ENCODE data around the gene FKBP10.
A peak's percentile ranks its signal among the peaks of the same experiment; 100 is the strongest.

The FKBP10 gene

GRCh38 chr17:41803049-41804020, 9.5 kb upstream of the FKBP10 start:
- in situ Hi-C loops (cut with HindIII; ENCODE audit: low pct_unique_long_range_greater_than_20kb, low sequenced_read_pairs) = no loop called here
- DNase-seq (ENCODE audit: low read depth in 1 of 2, low spot score in 1 of 2) = no peak
- no peak for TF ChIP-seq JUND (IDR thresholded peaks at IDR 0.05; ENCODE audit: low read depth)

GRCh38 chr17:41806685-41807445, 5.9 kb upstream of the FKBP10 start:
- no peak for TF ChIP-seq JUND (IDR thresholded peaks at IDR 0.05; ENCODE audit: low read depth)
- in situ Hi-C loops (cut with HindIII; ENCODE audit: low pct_unique_long_range_greater_than_20kb, low sequenced_read_pairs) = no loop called here
- no peak for DNase-seq (ENCODE audit: low read depth in 1 of 2, low spot score in 1 of 2)

- no peak for TF ChIP-seq JUND (IDR thresholded peaks at IDR 0.05; ENCODE audit: low read depth)
- peak in 1 of 2 experiments; percentile 56 for DNase-seq (ENCODE audit: low read depth in 1 of 2, low spot score in 1 of 2)
- in situ Hi-C loops (cut with HindIII; ENCODE audit: low pct_unique_long_range_greater_than_20kb, low sequenced_read_pairs) = no loop called here
Measured at GRCh38 chr17:41810659-41811548, 1.9 kb upstream of the FKBP10 start.

GRCh38 chr17:41811549-41812380, 1.0 kb upstream of the FKBP10 start, which contains the start of gene P3H4:
P3H4 (minus strand) TSS chr17:41811949; CDS start chr17:41811915, 34 bp downstream.
- peak; percentile 91 to 94 for DNase-seq (ENCODE audit: low read depth in 1 of 2, low spot score in 1 of 2)
- in situ Hi-C loops (cut with HindIII; ENCODE audit: low pct_unique_long_range_greater_than_20kb, low sequenced_read_pairs) = no loop called here
- TF ChIP-seq JUND (IDR thresholded peaks at IDR 0.05; ENCODE audit: low read depth) = no peak

- TF ChIP-seq JUND (IDR thresholded peaks at IDR 0.05; ENCODE audit: low read depth) = no peak
- in situ Hi-C loops (cut with HindIII; ENCODE audit: low pct_unique_long_range_greater_than_20kb, low sequenced_read_pairs) = no loop called here
- DNase-seq (ENCODE audit: low read depth in 1 of 2, low spot score in 1 of 2) = no peak
Measured at GRCh38 chr17:41813152-41813680, 412 bp downstream of the FKBP10 start.

GRCh38 chr17:41813699-41814124, 908 bp downstream of the FKBP10 start:
- DNase-seq (ENCODE audit: low read depth in 1 of 2, low spot score in 1 of 2) = no peak
- in situ Hi-C loops (cut with HindIII; ENCODE audit: low pct_unique_long_range_greater_than_20kb, low sequenced_read_pairs) = no loop called here
- no peak for TF ChIP-seq JUND (IDR thresholded peaks at IDR 0.05; ENCODE audit: low read depth)

- no peak for DNase-seq (ENCODE audit: low read depth in 1 of 2, low spot score in 1 of 2)
- in situ Hi-C loops (cut with HindIII; ENCODE audit: low pct_unique_long_range_greater_than_20kb, low sequenced_read_pairs) = no loop called here
- TF ChIP-seq JUND (IDR thresholded peaks at IDR 0.05; ENCODE audit: low read depth) = no peak
Measured at GRCh38 chr17:41814195-41814594, 1.4 kb downstream of the FKBP10 start.

- TF ChIP-seq JUND (IDR thresholded peaks at IDR 0.05; ENCODE audit: low read depth) = no peak
- no peak for DNase-seq (ENCODE audit: low read depth in 1 of 2, low spot score in 1 of 2)
- in situ Hi-C loops (cut with HindIII; ENCODE audit: low pct_unique_long_range_greater_than_20kb, low sequenced_read_pairs) = no loop called here
Measured at GRCh38 chr17:41816637-41817320, 4.0 kb downstream of the FKBP10 start.

- in situ Hi-C loops (cut with HindIII; ENCODE audit: low pct_unique_long_range_greater_than_20kb, low sequenced_read_pairs) = no loop called here
- no peak for DNase-seq (ENCODE audit: low read depth in 1 of 2, low spot score in 1 of 2)
- no peak for TF ChIP-seq JUND (IDR thresholded peaks at IDR 0.05; ENCODE audit: low read depth)
Measured at GRCh38 chr17:41818024-41818423, 5.2 kb downstream of the FKBP10 start.

- no peak for TF ChIP-seq JUND (IDR thresholded peaks at IDR 0.05; ENCODE audit: low read depth)
- in situ Hi-C loops (cut with HindIII; ENCODE audit: low pct_unique_long_range_greater_than_20kb, low sequenced_read_pairs) = no loop called here
- DNase-seq (ENCODE audit: low read depth in 1 of 2, low spot score in 1 of 2) = no peak
Measured at GRCh38 chr17:41821776-41822175, 9.0 kb downstream of the FKBP10 start.

Measured in T47D (cell line).